Stimulated activated CD4-positive, alpha-beta T cell treated with anti-CD3 and anti-CD28 coated beads, Interleukin-12 subunit alpha, Interleukin-12 subunit beta, amount 100 ng/mL, for 4 hours (primary cell): ENCODE measurements around the gene RPS19BP1.
A peak's percentile ranks its signal among the peaks of the same experiment; 100 is the strongest.
"Not testable (repeated sequence)": the region's sequence is repeated elsewhere in the genome, so short reads cannot be mapped to it uniquely, and the experiment has no call there.

ENCODE experiments used
- DNase-seq: peaks from one replicate; pipeline ENCODE4 v3.0.0-alpha.2; 2020

RPS19BP1 gene

GRCh38 chr22:39527481-39527961 lies 5.0 kb downstream of the RPS19BP1 start:
- DNase-seq = no peak

- DNase-seq = no peak
Observed at GRCh38 chr22:39526736-39527171, 5.8 kb downstream of the RPS19BP1 start.

GRCh38 chr22:39525658-39525975 lies 6.9 kb downstream of the RPS19BP1 start:
- DNase-seq = no peak

GRCh38 chr22:39524753-39525657 lies 7.5 kb downstream of the RPS19BP1 start:
- no peak for DNase-seq

- DNase-seq = no peak
Observed at GRCh38 chr22:39524089-39524752, 8.3 kb downstream of the RPS19BP1 start.

- DNase-seq = no peak
Observed at GRCh38 chr22:39522567-39523300, 9.8 kb downstream of the RPS19BP1 start.

- not testable (repeated sequence) for DNase-seq
Observed at GRCh38 chr22:39522091-39522490, 10.5 kb downstream of the RPS19BP1 start.

- not testable (repeated sequence) for DNase-seq
Observed at GRCh38 chr22:39521106-39521885, 11.3 kb downstream of the RPS19BP1 start.

GRCh38 chr22:39520226-39521105 lies 12.1 kb downstream of the RPS19BP1 start, which contains the start of gene ATF4:
TSS of gene ATF4 (plus strand) at chr22:39520562. CDS start at chr22:39521446, 884 bp downstream.
- DNase-seq = peak; percentile 92

GRCh38 chr22:39519681-39520225 lies 12.8 kb downstream of the RPS19BP1 start:
- peak; percentile 93 for DNase-seq

GRCh38 chr22:39518996-39519680 lies 13.4 kb downstream of the RPS19BP1 start:
- DNase-seq = no peak

GRCh38 chr22:39518144-39518786 lies 14.3 kb downstream of the RPS19BP1 start:
- no peak for DNase-seq

GRCh38 chr22:39517470-39517869 lies 15.1 kb downstream of the RPS19BP1 start:
- DNase-seq = no peak

GRCh38 chr22:39515266-39516050 lies 17.1 kb downstream of the RPS19BP1 start:
- no peak for DNase-seq

GRCh38 chr22:39514373-39514973 lies 18.1 kb downstream of the RPS19BP1 start:
- DNase-seq = peak; percentile 57

- DNase-seq = no peak
Observed at GRCh38 chr22:39513791-39514190, 18.8 kb downstream of the RPS19BP1 start.

GRCh38 chr22:39512026-39512425 lies 20.5 kb downstream of the RPS19BP1 start:
- DNase-seq = no peak

- DNase-seq = no peak
Observed at GRCh38 chr22:39511226-39511625, 21.3 kb downstream of the RPS19BP1 start.
